Naive thymus-derived CD4-positive, alpha-beta T cell (primary cell): ENCODE data around the gene INSC. TPM values are rescaled to one million over a fixed set of nuclear protein-coding genes. Genes with fewer than 3 reads are reported as not detected.

ENCODE experiments used
- ATAC-seq: fragments of 150-1000 bp; cut with Tn5 transposase; 2 replicates; pipeline ENCODE4 v1.10.0; 2021; ENCODE audit warnings: mild to moderate bottlenecking, moderate library complexity
- CTCF ChIA-PET: fragments of 350-600 bp; sonication (Branson Sonifier 250); formaldehyde crosslinking; loops from one replicate; lab custom pipeline; 2021; ENCODE audit warnings: antibody characterized with exemption; lab: Charles Lee
- POLR2A ChIA-PET: fragments of 350-600 bp; sonication (Branson Sonifier 250); formaldehyde crosslinking; loops from one replicate; lab custom pipeline; 2021; ENCODE audit warnings: antibody characterized with exemption, inconsistent platforms; lab: Charles Lee
- DNase-seq, 9 donors: peaks; one replicate each; pipeline versions ENCODE4 v3.0.0 to v3.0.0-alpha.2; 2020 to 2022; ENCODE audit warnings: mixed read lengths in 1 of 9
- H3K27ac ChIP-seq: one replicate; pipeline ENCODE4 v1.7.0; 2013; ENCODE audit warnings: mild to moderate bottlenecking, low read depth, low read length, moderate library complexity
- H3K27me3 ChIP-seq, 2 donors: one replicate each; pipeline ENCODE4 v1.7.0; 2013; ENCODE audit warnings: low read length in 2 of 2, mild to moderate bottlenecking in 2 of 2, moderate library complexity in 2 of 2; ENCODE audit not compliant: control insufficient read depth in 2 of 2, insufficient read depth in 2 of 2
- H3K36me3 ChIP-seq, 3 experiments: 1 replicate in 2 of 3; 2 replicates in 1 of 3; pipeline ENCODE4 v1.7.0; 2013; ENCODE audit warnings: low read length in 3 of 3, mild to moderate bottlenecking in 3 of 3, moderate library complexity in 1 of 3; ENCODE audit not compliant: insufficient read depth in 3 of 3, control insufficient read depth in 2 of 3
- H3K4me1 ChIP-seq, 2 donors: one replicate each; pipeline ENCODE4 v1.7.0; 2013; ENCODE audit warnings: low read length in 2 of 2, mild to moderate bottlenecking in 2 of 2, moderate library complexity in 1 of 2; ENCODE audit not compliant: control insufficient read depth in 2 of 2, insufficient read depth in 2 of 2
- H3K4me3 ChIP-seq: 2 replicates; pipeline ENCODE4 v1.7.0; 2013; ENCODE audit warnings: mild to moderate bottlenecking, low read length
- H3K9me3 ChIP-seq, 3 experiments: 1 replicate in 2 of 3; 2 replicates in 1 of 3; pipeline ENCODE4 v1.7.0; 2013; ENCODE audit warnings: low read length in 3 of 3; ENCODE audit not compliant: control insufficient read depth in 2 of 3
- H3K27ac Mint-ChIP-seq, 9 donors: one replicate each; pipeline ENCODE4 v1.8.0; 2020 to 2022; ENCODE audit warnings: mixed read lengths in 9 of 9, mild to moderate bottlenecking in 8 of 9, moderate library complexity in 5 of 9, inconsistent platforms in 2 of 9
- H3K27me3 Mint-ChIP-seq, 5 donors: one replicate each; pipeline ENCODE4 v1.8.0; 2021 to 2022; ENCODE audit warnings: mixed read lengths in 5 of 5, mild to moderate bottlenecking in 1 of 5
- H3K36me3 Mint-ChIP-seq, 5 donors: one replicate each; pipeline ENCODE4 v1.8.0; 2020 to 2022; ENCODE audit warnings: mixed read lengths in 5 of 5, mild to moderate bottlenecking in 3 of 5, inconsistent platforms in 1 of 5
- H3K4me1 Mint-ChIP-seq, 7 donors: one replicate each; pipeline ENCODE4 v1.8.0; 2020 to 2022; ENCODE audit warnings: mixed read lengths in 7 of 7, mild to moderate bottlenecking in 3 of 7, inconsistent platforms in 1 of 7
- H3K4me3 Mint-ChIP-seq, 10 donors: one replicate each; pipeline ENCODE4 v1.8.0; 2020 to 2022; ENCODE audit warnings: mild to moderate bottlenecking in 10 of 10, mixed read lengths in 10 of 10, moderate library complexity in 6 of 10, inconsistent platforms in 2 of 10
- H3K9me3 Mint-ChIP-seq, 11 donors: one replicate each; pipeline ENCODE4 v1.8.0; 2020 to 2022; ENCODE audit warnings: mixed read lengths in 11 of 11, mild to moderate bottlenecking in 4 of 11, inconsistent platforms in 1 of 11, moderate library complexity in 1 of 11
- intact Hi-C, 2 donors: fragments of 100-400 bp; cut with micrococcal nuclease; formaldehyde crosslinking; loops; one replicate each; pipeline ENCODE4 v1.15.1; 2023
- polyA plus RNA-seq, 2 donors: library from polyadenylated mRNA; unstranded; fragments of 300-500 nt; fragmentation: Illumina TruSeq; gene quantifications; one replicate each; pipeline ENCODE4 v1.2.3, GENCODE V29; 2021
- total RNA-seq, 6 experiments: library from RNA in 5 of 6; stranded (reverse) in 5 of 6; gene quantifications; 1 replicate in 5 of 6; 2 replicates in 1 of 6; pipeline ENCODE4 v1.2.3 and lab custom pipeline; 2021 to 2026

Gene INSC
- total and polyA plus RNA-seq, 7 experiments from 2014 or later: 0.14 to 0.56 (median 0.22) TPM; not detected in 2

DNA sequence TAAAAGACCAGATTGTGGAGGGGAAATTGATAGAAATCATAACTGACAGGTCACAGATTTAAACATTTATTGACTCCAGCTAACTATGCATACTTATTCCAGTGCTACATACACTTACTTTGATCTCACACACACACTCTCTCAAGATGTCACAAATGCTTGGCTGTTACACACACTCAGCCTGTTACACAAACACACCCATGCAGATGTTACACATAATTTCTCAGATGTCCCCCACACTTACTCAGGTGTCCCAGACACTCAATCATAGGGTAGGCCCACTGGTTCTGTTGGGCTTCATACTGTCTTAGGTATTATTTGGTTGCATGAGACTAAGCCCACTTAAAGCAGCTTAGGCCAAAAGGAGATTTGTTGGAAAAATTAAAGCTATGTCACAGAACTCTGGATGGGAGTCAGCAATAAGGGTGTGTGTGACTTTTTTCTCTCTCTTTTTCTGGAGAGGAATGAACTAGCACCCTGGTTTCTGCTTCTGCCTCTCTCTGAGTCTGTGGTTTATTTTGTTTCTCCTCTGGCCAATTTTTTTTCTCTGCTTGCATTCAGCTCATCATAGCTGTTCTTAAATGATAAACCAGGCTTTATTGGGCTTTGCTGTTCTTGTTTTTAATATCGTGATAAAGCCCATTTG lies 179.4 kb downstream of the INSC start:
- H3K27ac ChIP-seq: no peak overlapping the region
- no peaks in the 10 kb centered on the region for H3K27me3 ChIP-seq
- H3K9me3 ChIP-seq: no peaks in the 10 kb centered on the region
- H3K4me3 ChIP-seq: no peak overlapping the region
- DNase-seq (no peak), ATAC-seq (no peak)
- no peaks in the 10 kb centered on the region for H3K36me3 ChIP-seq
- Mint-ChIP-seq H3K9me3 (no peaks in the 10 kb centered on the region), H3K27me3 (peaks cover 0 to 22% (median 15%) of the 10 kb centered on the region in 5 donors), H3K36me3 (no peaks in the 10 kb centered on the region), H3K4me1 (no peaks in the 10 kb centered on the region), H3K27ac (no peak overlapping the region), H3K4me3 (no peak overlapping the region)
- intact Hi-C loops: no loop called here
- H3K4me1 ChIP-seq: no peaks in the 10 kb centered on the region
- ChIA-PET CTCF (no interaction called here), POLR2A (no interaction called here)

- H3K27ac ChIP-seq: no peak overlapping the region
- POLR2A ChIA-PET: no interaction called here
- no peak overlapping the region for H3K27ac Mint-ChIP-seq
- H3K4me1 Mint-ChIP-seq: no peaks in the 10 kb centered on the region
- intact Hi-C loops: no loop called here
- no peak overlapping the region for H3K4me3 ChIP-seq
- H3K36me3 Mint-ChIP-seq: no peaks in the 10 kb centered on the region
- no peaks in the 10 kb centered on the region for H3K36me3 ChIP-seq
- H3K9me3 ChIP-seq: no peaks in the 10 kb centered on the region
- no peaks in the 10 kb centered on the region for H3K27me3 ChIP-seq
- peaks cover 0 to 22% (median 8%) of the 10 kb centered on the region in 5 donors for H3K27me3 Mint-ChIP-seq
- no peak overlapping the region for H3K4me3 Mint-ChIP-seq
- ATAC-seq (no peak), DNase-seq (no peak)
- CTCF ChIA-PET: no interaction called here
- no peaks in the 10 kb centered on the region for H3K4me1 ChIP-seq
- peaks cover 0 to 4% (median 0%) of the 10 kb centered on the region in 11 donors for H3K9me3 Mint-ChIP-seq
These were observed 181.0 kb downstream of the INSC start for GRCh38 chr11:15295695-15296094.

Other genes starting within 250 kb of the INSC start
- gene CYP2R1, start 222.7 kb upstream of the INSC start, total RNA-seq: 10 to 100 TPM; 13.3 to 18.6 (median 14.7) TPM
- gene CYP2R1, start 222.7 kb upstream of the INSC start, polyA plus RNA-seq: 10 to 100 TPM; 18.2 to 19.1 TPM
- gene CALCA, start 142.6 kb upstream of the INSC start, total RNA-seq: not detected
- gene CALCA, start 142.6 kb upstream of the INSC start, polyA plus RNA-seq: not detected
- gene CALCB, start 41.3 kb upstream of the INSC start, total RNA-seq: 1 to 10 TPM in 3 of 5 experiments, under 1 TPM in 2; 0.59 to 1.1 (median 1.0) TPM
- gene CALCB, start 41.3 kb upstream of the INSC start, polyA plus RNA-seq: under 1 TPM; 0.18 to 0.32 TPM